GM04503 (cell line): ENCODE data around the gene CCR9.

ENCODE experiments used
- DNase-seq: peaks from one replicate; pipeline ENCODE4 v3.0.0-alpha.2; 2012; ENCODE audit warnings: low read depth

Gene CCR9

GRCh38 chr3:45907769-45908705 is 21.7 kb downstream of the CCR9 start:
- no peak for DNase-seq

DNA sequence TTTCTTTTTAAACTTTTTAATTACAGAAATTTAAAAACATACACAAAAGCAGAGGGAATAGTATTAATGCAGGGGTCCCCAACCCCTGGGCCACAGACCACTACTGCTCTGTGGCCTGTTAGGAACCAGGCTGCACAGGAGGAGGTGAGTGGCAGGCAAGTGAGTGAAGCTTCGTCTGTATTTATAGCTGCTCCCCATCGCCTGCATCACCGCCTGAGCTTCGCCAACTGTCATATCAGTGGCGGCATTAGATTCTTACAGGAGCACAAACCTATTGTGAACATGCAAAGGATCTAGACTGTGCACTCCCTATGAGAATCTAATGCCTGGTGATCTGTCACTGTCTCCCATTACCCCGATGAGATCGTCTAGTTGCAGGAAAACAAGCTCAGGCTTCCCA is 22.4 kb downstream of the CCR9 start:
- DNase-seq: no peak

GRCh38 chr3:45909542-45909941 is 23.2 kb downstream of the CCR9 start:
- DNase-seq: no peak

DNA sequence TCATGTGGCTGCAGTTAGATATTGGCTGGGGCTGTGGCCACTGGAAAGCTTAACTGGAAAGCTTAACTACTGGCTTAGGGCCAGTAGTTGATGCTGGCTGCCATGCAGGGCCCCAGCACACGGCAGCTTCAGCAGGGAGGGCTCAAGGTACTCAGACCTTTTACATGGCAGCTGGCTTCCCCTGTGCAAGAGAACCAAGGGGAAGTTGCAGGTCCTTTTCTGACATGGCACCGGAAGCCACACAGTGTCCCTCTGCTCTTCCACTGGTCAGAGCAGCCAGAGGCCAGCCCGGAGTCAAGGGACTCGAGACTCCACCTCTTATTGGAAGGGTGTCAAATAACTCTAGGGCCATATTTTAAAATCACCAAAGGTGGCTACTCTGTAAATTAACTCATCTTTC is 24.5 kb downstream of the CCR9 start:
- DNase-seq: no peak

GRCh38 chr3:45911511-45912226 is 25.3 kb downstream of the CCR9 start:
- DNase-seq: no peak

- DNase-seq: no peak
Observed at GRCh38 chr3:45912435-45912834, 26.1 kb downstream of the CCR9 start.

GRCh38 chr3:45914362-45915058 is 28.2 kb downstream of the CCR9 start:
- no peak for DNase-seq

- no peak for DNase-seq
Observed at GRCh38 chr3:45915059-45915439, 28.7 kb downstream of the CCR9 start.

DNA sequence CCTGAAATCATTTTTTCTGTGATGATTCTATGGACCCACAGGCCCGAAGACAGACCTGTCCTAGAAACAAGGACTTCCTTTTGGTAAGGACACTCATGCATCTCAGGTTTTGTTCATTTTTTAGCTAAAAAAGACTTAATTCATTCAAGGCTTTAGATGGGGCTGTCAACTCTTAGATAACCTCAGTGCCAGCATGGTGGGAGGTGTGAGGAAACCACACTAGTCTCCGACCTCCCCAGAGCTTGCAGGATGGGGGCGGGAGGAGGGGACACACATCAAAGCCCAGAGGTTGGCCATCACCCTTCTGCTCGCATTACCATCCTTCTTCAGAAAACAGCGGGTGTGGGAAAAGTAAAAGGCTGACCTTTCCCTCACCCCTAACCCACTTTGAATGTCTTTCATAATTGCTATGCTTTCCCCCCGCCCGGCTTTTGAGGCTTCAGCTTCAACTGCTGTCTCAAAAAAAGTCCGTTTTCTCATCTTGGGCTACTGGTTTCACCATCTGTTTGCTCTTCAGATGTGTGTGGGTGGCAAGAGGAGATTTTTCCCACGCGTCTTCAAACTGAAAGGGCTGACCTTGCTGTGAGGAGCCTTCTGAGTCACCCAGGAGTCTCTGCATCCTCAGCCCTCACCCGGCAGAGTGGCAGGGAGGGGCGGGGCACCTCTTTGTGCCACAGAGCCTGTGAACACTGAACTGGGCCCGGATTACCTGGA is 29.3 kb downstream of the CCR9 start:
- peak; percentile 63 for DNase-seq

DNA sequence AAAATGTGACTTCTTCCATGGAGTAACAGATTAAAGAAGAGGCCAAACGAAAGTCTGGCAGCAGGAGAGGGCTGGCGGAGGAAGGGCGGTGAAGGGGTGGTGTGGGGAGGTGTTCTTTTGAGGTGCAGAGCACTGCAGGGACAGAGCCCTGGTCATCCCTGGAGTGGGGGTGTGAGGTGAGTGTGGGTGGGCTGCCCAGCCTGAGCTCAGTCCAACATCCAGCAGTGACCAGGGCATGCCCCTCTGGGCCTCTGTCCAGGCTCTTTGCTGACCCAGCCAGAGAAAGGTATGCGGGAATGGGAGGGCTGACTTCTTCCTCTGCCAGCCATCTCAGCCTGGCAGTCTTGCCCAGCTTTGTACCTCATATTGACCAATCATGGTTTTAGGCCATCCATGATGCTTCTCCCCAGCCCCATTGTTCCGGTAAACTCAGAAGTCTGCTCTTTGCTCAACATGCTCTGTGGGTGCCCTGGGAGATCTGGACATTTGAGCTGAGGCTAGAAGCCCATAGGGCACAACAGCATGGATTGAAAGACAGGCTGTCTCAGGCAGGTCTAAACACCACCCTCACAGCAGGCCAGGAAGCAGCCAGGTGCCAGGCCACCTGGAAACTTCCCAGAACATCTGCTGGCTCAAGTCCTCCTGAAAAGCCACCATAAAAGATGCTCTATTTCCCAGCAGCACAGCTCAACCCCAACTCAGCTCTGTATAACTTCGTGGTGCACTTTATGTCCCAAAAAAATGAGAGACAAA is 31.0 kb downstream of the CCR9 start:
- no peak for DNase-seq

GRCh38 chr3:45921158-45922038 is 35.1 kb downstream of the CCR9 start:
- DNase-seq: no peak

GRCh38 chr3:45922039-45922326 is 35.6 kb downstream of the CCR9 start:
- no peak for DNase-seq

- no peak for DNase-seq
Observed at GRCh38 chr3:45922950-45923590, 36.7 kb downstream of the CCR9 start.

DNA sequence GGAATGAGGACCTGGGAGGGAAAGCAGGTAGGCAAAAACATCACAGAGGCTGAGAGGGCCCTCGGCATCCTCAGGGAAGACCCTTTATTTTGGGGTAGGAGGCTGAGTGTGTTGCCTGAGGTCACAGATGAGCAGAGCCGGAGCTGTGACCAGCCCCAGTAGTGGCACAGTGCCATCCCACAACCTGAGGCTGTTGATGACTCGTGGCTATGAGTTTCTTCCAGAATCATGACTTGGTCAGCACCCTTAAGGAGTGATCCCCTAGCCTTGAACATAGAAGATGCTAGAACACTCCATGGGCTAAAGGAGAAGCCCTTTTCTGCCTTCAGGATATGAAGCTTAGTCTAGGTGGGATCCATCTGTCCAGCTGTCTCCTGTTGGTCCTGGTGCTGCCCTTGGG is 37.4 kb downstream of the CCR9 start:
- no peak for DNase-seq

GRCh38 chr3:45927881-45928280 is 41.5 kb downstream of the CCR9 start:
- no peak for DNase-seq

DNA sequence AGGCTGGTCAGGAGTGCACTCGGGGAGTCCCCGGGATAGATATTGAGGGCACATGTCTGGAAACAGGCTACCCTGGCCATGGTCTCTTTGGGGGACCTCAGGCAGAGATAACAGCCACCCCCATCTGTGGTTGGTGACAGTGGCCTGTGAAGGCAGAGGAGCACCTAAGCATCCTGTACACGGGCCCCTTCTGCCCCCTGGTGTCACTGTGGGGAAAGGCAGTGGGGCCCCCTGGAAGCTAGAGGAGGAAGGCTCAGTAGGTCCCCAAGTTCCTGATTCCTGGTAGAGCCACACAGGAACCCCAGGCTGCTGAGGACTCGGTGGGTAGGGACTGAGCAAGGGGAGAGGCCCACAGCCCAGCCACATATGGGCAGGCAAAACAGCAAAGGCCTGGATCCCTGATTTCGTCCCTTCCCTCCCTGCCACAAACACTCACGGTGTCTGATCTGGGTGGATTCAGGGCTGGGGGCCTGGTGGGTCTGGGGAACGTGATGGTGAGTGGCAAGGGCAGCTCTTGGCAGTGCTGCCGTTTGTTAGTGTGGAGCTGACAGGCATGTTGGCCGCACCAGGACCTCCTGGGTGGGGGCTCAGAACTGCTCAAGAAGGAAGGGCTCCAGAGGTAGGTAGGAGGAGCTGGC is 42.8 kb downstream of the CCR9 start:
- no peak for DNase-seq

DNA sequence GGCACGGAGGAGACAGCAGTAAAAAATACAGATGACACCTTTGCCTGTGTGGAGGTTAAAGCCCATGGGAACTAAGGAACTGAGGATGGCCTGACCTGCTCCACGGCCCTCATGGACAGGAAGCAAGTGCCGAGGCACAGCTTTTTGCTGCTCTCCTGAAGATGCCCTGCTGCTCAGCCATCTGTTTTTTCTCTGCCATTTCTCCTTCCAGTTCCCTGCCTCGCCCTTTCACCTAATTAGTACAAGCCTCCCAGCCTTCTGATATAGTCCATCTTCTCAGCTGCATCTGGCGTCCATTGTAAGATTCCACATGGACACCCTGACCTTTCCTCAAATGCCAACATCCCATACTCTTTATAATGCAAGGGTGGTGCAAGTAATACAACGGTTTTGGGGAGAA is 45.2 kb downstream of the CCR9 start:
- DNase-seq: no peak

DNA sequence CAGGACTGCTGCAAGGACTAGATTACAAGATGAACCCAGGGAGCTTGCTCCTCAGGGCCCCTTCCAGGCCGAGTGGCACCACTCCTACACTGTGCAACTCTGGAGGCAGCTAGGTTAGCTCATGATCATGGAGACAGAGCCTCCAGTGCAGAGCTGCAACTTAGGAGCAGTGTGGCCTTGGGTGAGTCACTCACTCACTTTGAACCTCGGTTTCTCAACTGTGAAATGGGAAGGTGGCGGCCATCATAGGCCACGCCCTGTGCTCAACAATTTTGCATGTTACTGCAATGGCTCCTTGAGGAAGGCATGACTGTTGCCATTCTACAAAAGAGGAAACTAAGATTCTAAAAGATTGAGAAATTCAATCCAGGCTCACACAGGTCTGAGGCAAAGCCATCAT is 45.8 kb downstream of the CCR9 start:
- no peak for DNase-seq

GRCh38 chr3:45933591-45933990 is 47.2 kb downstream of the CCR9 start:
- DNase-seq: no peak

DNA sequence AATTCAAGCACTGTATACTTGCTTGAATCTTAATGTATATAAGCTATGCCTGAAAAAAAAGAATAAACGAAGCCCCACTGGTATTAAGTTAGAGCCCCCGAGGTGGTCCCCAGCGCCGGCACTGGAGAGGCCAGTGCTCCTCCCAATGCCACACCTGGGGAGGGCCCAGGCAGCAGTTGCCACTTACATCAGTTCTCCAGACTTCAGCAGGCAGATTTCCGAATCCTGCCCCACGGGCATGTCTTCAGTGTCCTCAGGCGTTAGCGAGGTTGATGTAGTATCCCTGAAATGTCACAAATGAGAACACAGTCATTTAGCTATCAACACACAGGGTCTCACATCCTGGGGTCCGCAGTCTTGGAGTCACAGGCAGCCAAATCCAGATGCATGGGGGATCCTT is 49.9 kb downstream of the CCR9 start:
- DNase-seq: no peak
